Chondrocyte (in vitro differentiated cells): ENCODE results near the gene NRROS. TPM values are rescaled to one million over a fixed set of nuclear protein-coding genes. Genes with fewer than 3 reads are reported as not detected.

ENCODE experiments used
- DNase-seq: peaks from one replicate; pipeline ENCODE4 v3.0.0; 2021; ENCODE audit warnings: mixed read lengths, low spot score
- H3K27ac Mint-ChIP-seq: one replicate; pipeline ENCODE4 v1.8.0; 2021; ENCODE audit warnings: mild to moderate bottlenecking, moderate library complexity, mixed read lengths; ENCODE audit not compliant: unreplicated experiment
- H3K27me3 Mint-ChIP-seq: 2 replicates; pipeline ENCODE4 v1.8.0; 2021; ENCODE audit warnings: low read depth, mixed read lengths
- H3K36me3 Mint-ChIP-seq: 2 replicates; pipeline ENCODE4 v1.8.0; 2021; ENCODE audit warnings: low read depth, mixed read lengths
- H3K4me1 Mint-ChIP-seq: 2 replicates; pipeline ENCODE4 v1.8.0; 2021; ENCODE audit warnings: low read depth, mild to moderate bottlenecking, mixed read lengths
- H3K4me3 Mint-ChIP-seq: one replicate; pipeline ENCODE4 v1.8.0; 2021; ENCODE audit warnings: mild to moderate bottlenecking, moderate library complexity, mixed read lengths; ENCODE audit not compliant: unreplicated experiment
- H3K9me3 Mint-ChIP-seq: 2 replicates; pipeline ENCODE4 v1.8.0; 2021; ENCODE audit warnings: low read depth, mixed read lengths
- total RNA-seq: library from RNA; stranded (reverse); gene quantifications from 3 replicates; pipeline ENCODE4 v1.2.1, GENCODE V29; 2021
- TF ChIP-seq, protein P1 (sequence below): fragments of 200-600 bp; sonication (generic); IDR thresholded peaks from 2 replicates; pipeline ENCODE4 v1.5.0; 2021; ENCODE audit warnings: antibody characterized with exemption, mild to moderate bottlenecking, moderate library complexity

Gene NRROS
- total RNA-seq, 1 donor from 2014 or later = 0.50 TPM

DNA sequence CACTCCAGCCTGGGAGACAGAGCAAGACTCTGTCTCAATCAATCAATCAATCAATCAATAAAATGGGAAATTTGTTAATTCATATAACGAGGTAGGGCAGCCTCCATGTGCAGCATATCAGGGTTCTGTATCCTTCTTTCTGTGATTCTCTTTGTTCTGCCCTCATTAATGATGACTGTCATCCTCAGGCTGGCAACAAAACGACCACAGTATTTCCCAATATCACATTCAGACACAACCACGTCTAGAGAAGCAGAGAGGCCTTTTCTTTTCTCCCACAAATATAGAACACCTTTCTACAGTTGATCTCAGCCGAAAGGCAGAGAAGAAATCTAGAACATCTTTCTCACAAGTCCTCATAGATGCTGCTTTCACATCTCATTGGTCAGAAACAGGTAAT is 61.3 kb downstream of the NRROS start:
- peaks cover 1% of the 10 kb centered on the region for H3K36me3 Mint-ChIP-seq
- TF ChIP-seq, protein P1, sequence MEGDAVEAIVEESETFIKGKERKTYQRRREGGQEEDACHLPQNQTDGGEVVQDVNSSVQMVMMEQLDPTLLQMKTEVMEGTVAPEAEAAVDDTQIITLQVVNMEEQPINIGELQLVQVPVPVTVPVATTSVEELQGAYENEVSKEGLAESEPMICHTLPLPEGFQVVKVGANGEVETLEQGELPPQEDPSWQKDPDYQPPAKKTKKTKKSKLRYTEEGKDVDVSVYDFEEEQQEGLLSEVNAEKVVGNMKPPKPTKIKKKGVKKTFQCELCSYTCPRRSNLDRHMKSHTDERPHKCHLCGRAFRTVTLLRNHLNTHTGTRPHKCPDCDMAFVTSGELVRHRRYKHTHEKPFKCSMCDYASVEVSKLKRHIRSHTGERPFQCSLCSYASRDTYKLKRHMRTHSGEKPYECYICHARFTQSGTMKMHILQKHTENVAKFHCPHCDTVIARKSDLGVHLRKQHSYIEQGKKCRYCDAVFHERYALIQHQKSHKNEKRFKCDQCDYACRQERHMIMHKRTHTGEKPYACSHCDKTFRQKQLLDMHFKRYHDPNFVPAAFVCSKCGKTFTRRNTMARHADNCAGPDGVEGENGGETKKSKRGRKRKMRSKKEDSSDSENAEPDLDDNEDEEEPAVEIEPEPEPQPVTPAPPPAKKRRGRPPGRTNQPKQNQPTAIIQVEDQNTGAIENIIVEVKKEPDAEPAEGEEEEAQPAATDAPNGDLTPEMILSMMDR = no peak
- H3K4me3 Mint-ChIP-seq = no peak overlapping the region
- no peak overlapping the region for H3K27ac Mint-ChIP-seq
- peaks cover 5% of the 10 kb centered on the region for H3K27me3 Mint-ChIP-seq
- no peaks in the 10 kb centered on the region for H3K9me3 Mint-ChIP-seq
- no peaks in the 10 kb centered on the region for H3K4me1 Mint-ChIP-seq
- DNase-seq = no peak

DNA sequence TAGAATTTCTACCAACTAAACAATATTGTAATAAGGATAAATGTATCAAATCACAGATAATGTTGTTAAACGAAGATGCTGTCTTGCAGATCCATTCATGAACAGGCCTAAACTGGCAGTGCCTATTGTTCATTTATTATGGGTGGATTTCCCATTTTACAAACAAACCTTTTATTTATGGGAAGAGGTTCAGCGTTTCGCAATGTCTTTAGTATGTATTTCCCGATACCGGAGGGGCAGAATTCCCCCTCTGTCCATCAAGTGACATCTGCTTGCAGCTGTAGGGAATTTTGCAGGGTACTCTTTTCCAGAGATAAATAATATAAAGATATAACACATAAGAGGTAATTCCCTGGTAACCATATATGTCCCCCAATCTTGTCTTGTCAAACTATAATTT is 66.8 kb downstream of the NRROS start:
- no peaks in the 10 kb centered on the region for H3K9me3 Mint-ChIP-seq
- TF ChIP-seq, protein P1 = no peak
- peaks cover 5% of the 10 kb centered on the region for H3K27me3 Mint-ChIP-seq
- H3K27ac Mint-ChIP-seq = no peak overlapping the region
- no peak overlapping the region for H3K4me3 Mint-ChIP-seq
- peaks cover 1% of the 10 kb centered on the region for H3K36me3 Mint-ChIP-seq
- peaks cover 2% of the 10 kb centered on the region for H3K4me1 Mint-ChIP-seq
- no peak for DNase-seq

GRCh38 chr3:196706731-196707130 is 67.2 kb downstream of the NRROS start:
- TF ChIP-seq, protein P1 = no peak
- H3K9me3 Mint-ChIP-seq = no peaks in the 10 kb centered on the region
- peaks cover 1% of the 10 kb centered on the region for H3K36me3 Mint-ChIP-seq
- no peak overlapping the region for H3K27ac Mint-ChIP-seq
- peaks cover 6% of the 10 kb centered on the region for H3K4me1 Mint-ChIP-seq
- no peak overlapping the region for H3K4me3 Mint-ChIP-seq
- peaks cover 5% of the 10 kb centered on the region for H3K27me3 Mint-ChIP-seq
- no peak for DNase-seq

DNA sequence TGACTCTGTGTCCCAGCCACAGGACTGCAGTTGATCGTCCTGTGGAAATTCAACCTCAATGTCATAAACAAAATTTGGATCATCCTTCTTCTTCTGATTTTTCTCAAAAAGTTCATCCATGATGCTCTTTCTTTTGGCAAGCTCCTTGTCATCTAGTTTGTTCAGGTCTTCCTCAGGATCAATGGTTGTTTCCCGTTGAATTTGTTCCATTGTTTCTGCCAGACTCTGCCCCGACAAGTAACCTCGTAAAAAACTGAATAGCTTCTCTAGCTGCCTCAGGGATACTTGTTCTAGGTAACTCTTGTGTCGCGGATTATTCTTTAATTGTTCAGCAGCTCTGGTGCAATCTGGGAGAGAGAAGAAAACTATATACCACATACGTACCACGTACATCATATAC is 68.1 kb downstream of the NRROS start:
- H3K4me3 Mint-ChIP-seq = no peak overlapping the region
- TF ChIP-seq, protein P1 = no peak
- H3K9me3 Mint-ChIP-seq = no peaks in the 10 kb centered on the region
- peaks cover 1% of the 10 kb centered on the region for H3K36me3 Mint-ChIP-seq
- H3K27me3 Mint-ChIP-seq = peaks cover 3% of the 10 kb centered on the region
- peaks cover 8% of the 10 kb centered on the region for H3K4me1 Mint-ChIP-seq
- no peak for DNase-seq
- no peak overlapping the region for H3K27ac Mint-ChIP-seq

DNA sequence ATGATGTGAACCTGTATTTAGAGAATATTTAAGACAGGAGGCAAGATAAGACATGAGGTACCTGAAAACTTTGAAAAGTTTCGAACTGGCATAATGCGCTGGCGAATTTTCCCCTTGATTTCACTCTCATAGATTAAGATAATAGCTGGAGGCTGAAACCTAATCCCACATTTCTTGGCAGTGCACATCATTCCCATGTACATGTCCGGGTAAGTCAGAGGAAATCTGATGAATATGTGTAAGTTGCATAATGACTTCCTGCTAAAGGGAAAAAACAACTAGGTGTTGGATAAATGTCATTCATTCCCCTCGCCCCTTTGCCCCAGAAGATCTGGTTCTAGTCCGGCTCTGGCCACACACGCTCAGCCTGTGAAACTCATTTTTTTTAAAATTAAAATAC is 69.0 kb downstream of the NRROS start:
- Mint-ChIP-seq H3K4me1 (peaks cover 15% of the 10 kb centered on the region), H3K27ac (no peak overlapping the region), H3K27me3 (no peaks in the 10 kb centered on the region), H3K4me3 (no peak overlapping the region), H3K36me3 (no peaks in the 10 kb centered on the region), H3K9me3 (no peaks in the 10 kb centered on the region)
- DNase-seq = no peak
- TF ChIP-seq, protein P1 = no peak

Other genes with a start within 250 kb of the NRROS start
- 57.6 to 69.4 TPM (median 62.5 TPM) in 3 replicates for gene UBXN7, start 207.3 kb upstream of the NRROS start, total RNA-seq
- 18.3 to 21.9 TPM (median 19.5 TPM) in 3 replicates for gene RNF168, start 135.9 kb upstream of the NRROS start, total RNA-seq
- not detected in 3 replicates for gene SMCO1, start 124.3 kb upstream of the NRROS start, total RNA-seq
- 12.2 to 13.8 TPM (median 12.8 TPM) in 3 replicates for gene WDR53, start 71.1 kb upstream of the NRROS start, total RNA-seq
- 9.8 to 10.0 TPM (median 9.9 TPM) in 3 replicates for gene FBXO45, start 71.0 kb upstream of the NRROS start, total RNA-seq
- gene CEP19, start 72.6 kb downstream of the NRROS start, total RNA-seq = 2.1 to 2.8 TPM (median 2.5 TPM) in 3 replicates
- gene PIGX, start 72.7 kb downstream of the NRROS start, total RNA-seq = 27.2 to 31.2 TPM (median 30.8 TPM) in 3 replicates
- 61.3 to 90.3 TPM (median 79.9 TPM) in 3 replicates for gene PAK2, start 100.2 kb downstream of the NRROS start, total RNA-seq
- gene SENP5, start 228.2 kb downstream of the NRROS start, total RNA-seq = 34.8 to 37.5 TPM (median 36.2 TPM) in 3 replicates